Activated naive CD4-positive, alpha-beta T cell (primary cell): ENCODE data around the gene MSRB1.
"Not testable (repeated sequence)": the region's sequence is repeated elsewhere in the genome, so short reads cannot be mapped to it uniquely, and the experiment has no call there.

Experiments
- DNase-seq, 4 experiments: peaks; one replicate each; lab custom pipeline; 2025; lab: John Stamatoyannopoulos, UW

MSRB1 gene

GRCh38 chr16:1978476-1979120 is 35.6 kb upstream of the MSRB1 start:
- no peak for DNase-seq

GRCh38 chr16:1977875-1978268 is 34.9 kb upstream of the MSRB1 start:
- no peak for DNase-seq

GRCh38 chr16:1976951-1977874 is 34.2 kb upstream of the MSRB1 start:
- DNase-seq, result no peak

- no peak for DNase-seq
Measured at GRCh38 chr16:1976216-1976520, 33.2 kb upstream of the MSRB1 start.

- no peak for DNase-seq
Measured at GRCh38 chr16:1975432-1976215, 32.6 kb upstream of the MSRB1 start.

- no peak for DNase-seq
Measured at GRCh38 chr16:1974157-1975070, 31.4 kb upstream of the MSRB1 start.

GRCh38 chr16:1973461-1974156 is 30.6 kb upstream of the MSRB1 start:
- no peak for DNase-seq

- no peak for DNase-seq
Measured at GRCh38 chr16:1972490-1972877, 29.5 kb upstream of the MSRB1 start.

- DNase-seq, result peak; percentile 92 to 96 (median 95)
Measured at GRCh38 chr16:1971796-1972489, 28.9 kb upstream of the MSRB1 start, which contains the start of gene TBL3. Gene TBL3 (plus strand): TSS chr16:1972053. CDS start chr16:1972165, 112 bp downstream.

GRCh38 chr16:1968146-1968953 is 25.4 kb upstream of the MSRB1 start:
- no peak for DNase-seq

GRCh38 chr16:1966460-1966859 is 23.5 kb upstream of the MSRB1 start, which contains the start of gene RNF151:
Gene RNF151 (plus strand): TSS chr16:1966856. CDS start chr16:1966882, 26 bp downstream.
- no peak for DNase-seq

- no peak for DNase-seq
Measured at GRCh38 chr16:1965396-1966001, 22.5 kb upstream of the MSRB1 start.

- DNase-seq, result peak; percentile 96 to 97 (median 96)
Measured at GRCh38 chr16:1964506-1965395, 21.8 kb upstream of the MSRB1 start, which contains the start of gene RPS2. Gene RPS2 (minus strand): TSS chr16:1964826. CDS start chr16:1964625, 201 bp downstream.

GRCh38 chr16:1963806-1964505 is 21.0 kb upstream of the MSRB1 start:
- DNase-seq, result peak in 2 of 4 experiments; percentile 31 to 32

GRCh38 chr16:1962161-1963153 is 19.5 kb upstream of the MSRB1 start:
- DNase-seq, result not testable (repeated sequence)

- no peak for DNase-seq
Measured at GRCh38 chr16:1961651-1962067, 18.7 kb upstream of the MSRB1 start.
